OCI-LY7 (cell line): ENCODE measurements around the gene OR8S1.

Experiments used
- CTCF ChIP-seq: fragments of 200-600 bp; sonication (generic); conservative IDR thresholded peaks from 2 replicates; pipeline ENCODE4 v1.5.1; 2014; ENCODE audit warnings: mild to moderate bottlenecking, antibody characterized with exemption, low read length, moderate library complexity, mixed read lengths
- EZH2phosphoT487 ChIP-seq: fragments of 200-600 bp; sonication (generic); IDR thresholded peaks from 2 replicates; pipeline ENCODE4 v1.6.1; 2018; ENCODE audit warnings: low read depth, borderline replicate concordance, mild to moderate bottlenecking, mixed run types, antibody characterized with exemption, low read length, moderate library complexity, mixed read lengths

GRCh38 chr12:48512855-48513254 is 12.6 kb upstream of the OR8S1 start:
- no peak for TF ChIP-seq EZH2phosphoT487
- no peak for TF ChIP-seq CTCF
